Measurements from ENCODE around the gene TMPRSS9. TPM values are rescaled to one million over a fixed set of nuclear protein-coding genes. Genes with fewer than 3 reads are reported as not detected.
A peak's percentile ranks its signal among the peaks of the same experiment; 100 is the strongest.

TMPRSS9 gene
- total and polyA plus RNA-seq, 2 of the 13 experiments (the other 11 are each of a cell fraction or from before 2014, with no cell fraction given), result 2.5 to 5.2 TPM

DNA sequence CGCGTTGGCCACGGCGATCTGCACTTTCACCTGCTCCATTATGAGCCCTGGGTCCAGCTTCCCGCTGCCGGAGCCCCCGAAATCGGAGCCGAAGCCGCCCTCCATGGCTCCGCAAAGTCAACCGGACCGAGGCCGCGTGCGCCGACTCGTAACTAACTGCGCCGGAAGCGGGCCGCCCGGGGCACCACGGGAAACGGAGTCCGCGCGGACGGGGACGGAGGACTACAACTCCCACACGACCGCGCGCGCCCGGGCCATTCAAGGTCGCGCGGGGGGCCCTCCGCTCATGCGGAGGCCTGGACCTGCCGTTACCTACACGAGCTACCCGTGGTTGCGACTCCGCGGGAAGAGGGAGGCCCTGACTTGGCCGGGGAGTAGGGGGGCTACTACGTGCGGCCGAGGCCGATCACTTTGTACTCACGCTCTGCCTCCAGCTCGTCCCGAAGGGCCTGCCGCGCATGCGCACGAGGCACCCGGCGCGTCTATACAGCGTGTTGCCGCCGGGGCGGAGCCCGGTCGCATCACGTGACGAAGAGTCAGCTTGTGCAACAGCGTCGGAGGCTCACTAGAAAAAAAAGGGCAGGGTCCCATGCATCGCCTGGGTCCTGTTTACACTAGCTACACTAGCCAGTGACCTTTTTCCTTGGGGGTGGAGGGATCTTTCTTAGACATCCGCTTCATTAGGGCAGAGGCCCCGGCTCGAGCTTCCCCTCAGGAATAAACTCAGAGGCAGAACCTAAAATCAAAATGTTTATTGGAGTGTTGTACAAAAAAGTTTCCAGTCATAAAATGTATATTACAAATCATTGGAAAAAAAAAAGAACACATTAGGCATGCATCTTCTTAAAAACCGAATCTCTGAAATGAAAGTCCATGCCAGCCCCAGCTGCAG lies 67.6 kb downstream of the TMPRSS9 start, which contains the start of gene TIMM13 (continued):
- TF ChIP-seq, protein P1, sequence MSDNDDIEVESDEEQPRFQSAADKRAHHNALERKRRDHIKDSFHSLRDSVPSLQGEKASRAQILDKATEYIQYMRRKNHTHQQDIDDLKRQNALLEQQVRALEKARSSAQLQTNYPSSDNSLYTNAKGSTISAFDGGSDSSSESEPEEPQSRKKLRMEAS (IDR thresholded peaks at IDR 0.05), result peak; percentile 88
- TF ChIP-seq HNF4A (CRISPR knock-in tag; IDR thresholded peaks at IDR 0.05), result peak; percentile 65
- TF ChIP-seq, protein P2, sequence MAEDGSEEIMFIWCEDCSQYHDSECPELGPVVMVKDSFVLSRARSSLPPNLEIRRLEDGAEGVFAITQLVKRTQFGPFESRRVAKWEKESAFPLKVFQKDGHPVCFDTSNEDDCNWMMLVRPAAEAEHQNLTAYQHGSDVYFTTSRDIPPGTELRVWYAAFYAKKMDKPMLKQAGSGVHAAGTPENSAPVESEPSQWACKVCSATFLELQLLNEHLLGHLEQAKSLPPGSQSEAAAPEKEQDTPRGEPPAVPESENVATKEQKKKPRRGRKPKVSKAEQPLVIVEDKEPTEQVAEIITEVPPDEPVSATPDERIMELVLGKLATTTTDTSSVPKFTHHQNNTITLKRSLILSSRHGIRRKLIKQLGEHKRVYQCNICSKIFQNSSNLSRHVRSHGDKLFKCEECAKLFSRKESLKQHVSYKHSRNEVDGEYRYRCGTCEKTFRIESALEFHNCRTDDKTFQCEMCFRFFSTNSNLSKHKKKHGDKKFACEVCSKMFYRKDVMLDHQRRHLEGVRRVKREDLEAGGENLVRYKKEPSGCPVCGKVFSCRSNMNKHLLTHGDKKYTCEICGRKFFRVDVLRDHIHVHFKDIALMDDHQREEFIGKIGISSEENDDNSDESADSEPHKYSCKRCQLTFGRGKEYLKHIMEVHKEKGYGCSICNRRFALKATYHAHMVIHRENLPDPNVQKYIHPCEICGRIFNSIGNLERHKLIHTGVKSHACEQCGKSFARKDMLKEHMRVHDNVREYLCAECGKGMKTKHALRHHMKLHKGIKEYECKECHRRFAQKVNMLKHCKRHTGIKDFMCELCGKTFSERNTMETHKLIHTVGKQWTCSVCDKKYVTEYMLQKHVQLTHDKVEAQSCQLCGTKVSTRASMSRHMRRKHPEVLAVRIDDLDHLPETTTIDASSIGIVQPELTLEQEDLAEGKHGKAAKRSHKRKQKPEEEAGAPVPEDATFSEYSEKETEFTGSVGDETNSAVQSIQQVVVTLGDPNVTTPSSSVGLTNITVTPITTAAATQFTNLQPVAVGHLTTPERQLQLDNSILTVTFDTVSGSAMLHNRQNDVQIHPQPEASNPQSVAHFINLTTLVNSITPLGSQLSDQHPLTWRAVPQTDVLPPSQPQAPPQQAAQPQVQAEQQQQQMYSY (CRISPR knock-in tag; IDR thresholded peaks at IDR 0.05), result peak; percentile 27; the same call in 1 of the 2 replicates
- no peak for TF ChIP-seq NKX3-1 (CRISPR knock-in tag; IDR thresholded peaks at IDR 0.05)
- TF ChIP-seq, protein P3, sequence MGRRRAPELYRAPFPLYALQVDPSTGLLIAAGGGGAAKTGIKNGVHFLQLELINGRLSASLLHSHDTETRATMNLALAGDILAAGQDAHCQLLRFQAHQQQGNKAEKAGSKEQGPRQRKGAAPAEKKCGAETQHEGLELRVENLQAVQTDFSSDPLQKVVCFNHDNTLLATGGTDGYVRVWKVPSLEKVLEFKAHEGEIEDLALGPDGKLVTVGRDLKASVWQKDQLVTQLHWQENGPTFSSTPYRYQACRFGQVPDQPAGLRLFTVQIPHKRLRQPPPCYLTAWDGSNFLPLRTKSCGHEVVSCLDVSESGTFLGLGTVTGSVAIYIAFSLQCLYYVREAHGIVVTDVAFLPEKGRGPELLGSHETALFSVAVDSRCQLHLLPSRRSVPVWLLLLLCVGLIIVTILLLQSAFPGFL (CRISPR knock-in tag; IDR thresholded peaks at IDR 0.05), result peak; percentile 50; the same call in 1 of the 2 replicates
- TF ChIP-seq, protein P4, sequence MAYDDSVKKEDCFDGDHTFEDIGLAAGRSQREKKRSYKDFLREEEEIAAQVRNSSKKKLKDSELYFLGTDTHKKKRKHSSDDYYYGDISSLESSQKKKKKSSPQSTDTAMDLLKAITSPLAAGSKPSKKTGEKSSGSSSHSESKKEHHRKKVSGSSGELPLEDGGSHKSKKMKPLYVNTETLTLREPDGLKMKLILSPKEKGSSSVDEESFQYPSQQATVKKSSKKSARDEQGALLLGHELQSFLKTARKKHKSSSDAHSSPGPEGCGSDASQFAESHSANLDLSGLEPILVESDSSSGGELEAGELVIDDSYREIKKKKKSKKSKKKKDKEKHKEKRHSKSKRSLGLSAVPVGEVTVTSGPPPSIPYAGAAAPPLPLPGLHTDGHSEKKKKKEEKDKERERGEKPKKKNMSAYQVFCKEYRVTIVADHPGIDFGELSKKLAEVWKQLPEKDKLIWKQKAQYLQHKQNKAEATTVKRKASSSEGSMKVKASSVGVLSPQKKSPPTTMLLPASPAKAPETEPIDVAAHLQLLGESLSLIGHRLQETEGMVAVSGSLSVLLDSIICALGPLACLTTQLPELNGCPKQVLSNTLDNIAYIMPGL (CRISPR knock-in tag; IDR thresholded peaks at IDR 0.05; ENCODE audit: borderline replicate concordance in 1 of 2, low read depth in 1 of 2), result peak in 1 of 2 experiments; percentile 70
- TF ChIP-seq ZNF207 (IDR thresholded peaks at IDR 0.05; ENCODE audit: borderline replicate concordance), result no peak
- no peak for TF ChIP-seq ZNF260 (CRISPR knock-in tag; IDR thresholded peaks at IDR 0.05; ENCODE audit: borderline replicate concordance, low read depth)
- no peak for TF ChIP-seq HMGA1 (CRISPR knock-in tag; conservative IDR thresholded peaks at IDR 0.05)
- no peak for TF ChIP-seq ZNF652 (CRISPR knock-in tag; IDR thresholded peaks at IDR 0.05; ENCODE audit: borderline replicate concordance, low read depth)
- TF ChIP-seq, protein P5, sequence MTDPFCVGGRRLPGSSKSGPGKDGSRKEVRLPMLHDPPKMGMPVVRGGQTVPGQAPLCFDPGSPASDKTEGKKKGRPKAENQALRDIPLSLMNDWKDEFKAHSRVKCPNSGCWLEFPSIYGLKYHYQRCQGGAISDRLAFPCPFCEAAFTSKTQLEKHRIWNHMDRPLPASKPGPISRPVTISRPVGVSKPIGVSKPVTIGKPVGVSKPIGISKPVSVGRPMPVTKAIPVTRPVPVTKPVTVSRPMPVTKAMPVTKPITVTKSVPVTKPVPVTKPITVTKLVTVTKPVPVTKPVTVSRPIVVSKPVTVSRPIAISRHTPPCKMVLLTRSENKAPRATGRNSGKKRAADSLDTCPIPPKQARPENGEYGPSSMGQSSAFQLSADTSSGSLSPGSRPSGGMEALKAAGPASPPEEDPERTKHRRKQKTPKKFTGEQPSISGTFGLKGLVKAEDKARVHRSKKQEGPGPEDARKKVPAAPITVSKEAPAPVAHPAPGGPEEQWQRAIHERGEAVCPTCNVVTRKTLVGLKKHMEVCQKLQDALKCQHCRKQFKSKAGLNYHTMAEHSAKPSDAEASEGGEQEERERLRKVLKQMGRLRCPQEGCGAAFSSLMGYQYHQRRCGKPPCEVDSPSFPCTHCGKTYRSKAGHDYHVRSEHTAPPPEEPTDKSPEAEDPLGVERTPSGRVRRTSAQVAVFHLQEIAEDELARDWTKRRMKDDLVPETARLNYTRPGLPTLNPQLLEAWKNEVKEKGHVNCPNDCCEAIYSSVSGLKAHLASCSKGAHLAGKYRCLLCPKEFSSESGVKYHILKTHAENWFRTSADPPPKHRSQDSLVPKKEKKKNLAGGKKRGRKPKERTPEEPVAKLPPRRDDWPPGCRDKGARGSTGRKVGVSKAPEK (CRISPR knock-in tag; IDR thresholded peaks at IDR 0.05; ENCODE audit: borderline replicate concordance), result peak; percentile 6; the same call in 1 of the 2 replicates
- TF ChIP-seq, protein P6, sequence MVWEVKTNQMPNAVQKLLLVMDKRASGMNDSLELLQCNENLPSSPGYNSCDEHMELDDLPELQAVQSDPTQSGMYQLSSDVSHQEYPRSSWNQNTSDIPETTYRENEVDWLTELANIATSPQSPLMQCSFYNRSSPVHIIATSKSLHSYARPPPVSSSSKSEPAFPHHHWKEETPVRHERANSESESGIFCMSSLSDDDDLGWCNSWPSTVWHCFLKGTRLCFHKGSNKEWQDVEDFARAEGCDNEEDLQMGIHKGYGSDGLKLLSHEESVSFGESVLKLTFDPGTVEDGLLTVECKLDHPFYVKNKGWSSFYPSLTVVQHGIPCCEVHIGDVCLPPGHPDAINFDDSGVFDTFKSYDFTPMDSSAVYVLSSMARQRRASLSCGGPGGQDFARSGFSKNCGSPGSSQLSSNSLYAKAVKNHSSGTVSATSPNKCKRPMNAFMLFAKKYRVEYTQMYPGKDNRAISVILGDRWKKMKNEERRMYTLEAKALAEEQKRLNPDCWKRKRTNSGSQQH (CRISPR knock-in tag; IDR thresholded peaks at IDR 0.05; ENCODE audit: low read depth), result no peak
- TF ChIP-seq, protein P7, sequence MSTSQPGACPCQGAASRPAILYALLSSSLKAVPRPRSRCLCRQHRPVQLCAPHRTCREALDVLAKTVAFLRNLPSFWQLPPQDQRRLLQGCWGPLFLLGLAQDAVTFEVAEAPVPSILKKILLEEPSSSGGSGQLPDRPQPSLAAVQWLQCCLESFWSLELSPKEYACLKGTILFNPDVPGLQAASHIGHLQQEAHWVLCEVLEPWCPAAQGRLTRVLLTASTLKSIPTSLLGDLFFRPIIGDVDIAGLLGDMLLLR (CRISPR knock-in tag; IDR thresholded peaks at IDR 0.05), result peak; percentile 92
- peak; percentile 32; the same call in 1 of the 2 replicates for TF ChIP-seq ZNF773 (CRISPR knock-in tag; IDR thresholded peaks at IDR 0.05; ENCODE audit: borderline replicate concordance)
